Stomach (tissue), 4 donors: ENCODE measurements around the gene FARS2.

Experiments
- CTCF ChIP-seq, 7 experiments: fragments of 450-650 bp in 4 of 7; fragments of 200-600 bp in 3 of 7; sonication (generic) in 3 of 7; IDR thresholded peaks; one replicate each; pipeline ENCODE4 v1.5.1; 2016 to 2019; ENCODE audit warnings: antibody characterized with exemption in 7 of 7, control low read depth in 2 of 7, mild to moderate bottlenecking in 1 of 7
- EP300 ChIP-seq: sonication (generic); formaldehyde crosslinking; IDR thresholded peaks from one replicate; pipeline ENCODE4 v1.6.1; 2017; ENCODE audit warnings: antibody characterized with exemption
- POLR2A ChIP-seq, 4 donors: fragments of 450-650 bp; IDR thresholded peaks; one replicate each; pipeline ENCODE4 v1.6.1; 2016; ENCODE audit warnings: antibody characterized with exemption in 4 of 4, control low read depth in 2 of 4, mild to moderate bottlenecking in 1 of 4, moderate library complexity in 1 of 4
- POLR2AphosphoS5 ChIP-seq, 3 donors: sonication (generic); formaldehyde crosslinking; IDR thresholded peaks; one replicate each; pipeline ENCODE4 v1.6.1; 2016; ENCODE audit warnings: antibody characterized with exemption in 3 of 3

- no peak for TF ChIP-seq CTCF (IDR thresholded peaks at IDR 0.05)
- TF ChIP-seq POLR2AphosphoS5 (IDR thresholded peaks at IDR 0.05), result no peak
- no peak for TF ChIP-seq POLR2A (IDR thresholded peaks at IDR 0.05)
- no peak for TF ChIP-seq EP300
These were observed 221.3 kb downstream of the FARS2 start for GRCh38 chr6:5482619-5483018.
